PC-3 (cell line): Measurements from ENCODE around the gene TEDC1. TPM values are rescaled to one million over a fixed set of nuclear protein-coding genes. Genes with fewer than 3 reads are reported as not detected.

Experiments
- ATAC-seq: fragments of 200-7000 bp; cut with Tn5 transposase; 2 replicates; pipeline ENCODE4 v1.9.1; 2020; ENCODE audit warnings: mild to moderate bottlenecking, moderate library complexity
- BruUV-seq: library from RNA; stranded (reverse); fragments of 400-500 nt; replicated peaks from 2 replicates; lab custom pipeline; 2021; lab: Mats Ljungman, UMichigan
- CTCF ChIA-PET: fragments of 300-600 bp; sonication (Branson Sonifier 250); formaldehyde crosslinking; loops from one replicate; lab custom pipeline; 2022; ENCODE audit warnings: antibody characterized with exemption; lab: Charles Lee
- POLR2A ChIA-PET: fragments of 300-600 bp; sonication (Branson Sonifier 250); formaldehyde crosslinking; loops from one replicate; lab custom pipeline; 2022; ENCODE audit warnings: antibody characterized with exemption; ENCODE audit not compliant: unreplicated experiment; lab: Charles Lee
- DNase-seq: peaks from one replicate; pipeline ENCODE4 v3.0.0-alpha.2; 2015
- H2AFZ ChIP-seq: fragments of 300-600 bp; sonication (generic); 2 replicates; pipeline ENCODE4 v1.6.0; 2016; ENCODE audit warnings: antibody characterized with exemption, low read length
- H3F3A ChIP-seq: fragments of 300-600 bp; sonication (generic); one replicate; pipeline ENCODE4 v1.6.0; 2017; ENCODE audit warnings: antibody characterized with exemption, low read length, control low read depth, mild to moderate bottlenecking; ENCODE audit not compliant: unreplicated experiment
- H3K27ac ChIP-seq: fragments of 300-600 bp; sonication (generic); 2 replicates; pipeline ENCODE4 v1.5.1; 2016; ENCODE audit warnings: mild to moderate bottlenecking, low read length
- H3K27me3 ChIP-seq: fragments of 300-600 bp; sonication (generic); 2 replicates; pipeline ENCODE4 v1.6.1; 2016; ENCODE audit warnings: low read length, mixed read lengths
- H3K36me3 ChIP-seq: fragments of 300-600 bp; sonication (generic); 2 replicates; pipeline ENCODE4 v1.6.1; 2016; ENCODE audit warnings: low read depth, mixed run types, low read length, mixed read lengths
- H3K4me1 ChIP-seq: fragments of 300-600 bp; sonication (generic); 2 replicates; pipeline ENCODE4 v1.5.1; 2016; ENCODE audit warnings: low read length; ENCODE audit not compliant: insufficient read depth
- H3K4me2 ChIP-seq: fragments of 300-600 bp; sonication (generic); 2 replicates; pipeline ENCODE4 v1.6.0; 2016; ENCODE audit warnings: low read length
- H3K4me3 ChIP-seq: fragments of 300-600 bp; sonication (generic); 2 replicates; pipeline ENCODE4 v1.5.1; 2016; ENCODE audit warnings: mild to moderate bottlenecking, low read length, mixed read lengths
- H3K79me2 ChIP-seq: fragments of 300-600 bp; sonication (generic); 2 replicates; pipeline ENCODE4 v1.6.1; 2017; ENCODE audit warnings: low read length, mixed read lengths
- H3K9ac ChIP-seq: fragments of 300-600 bp; sonication (generic); 2 replicates; pipeline ENCODE4 v1.6.0; 2016; ENCODE audit warnings: mild to moderate bottlenecking, low read length
- H3K9me2 ChIP-seq: fragments of 300-600 bp; sonication (generic); replicated peaks from 2 replicates; pipeline ENCODE4 v1.6.1; 2016; ENCODE audit warnings: mixed run types, low read length, mixed read lengths
- H3K9me3 ChIP-seq: fragments of 300-600 bp; sonication (generic); 2 replicates; pipeline ENCODE4 v1.6.1; 2016; ENCODE audit warnings: low read length, mixed read lengths
- H4K20me1 ChIP-seq: fragments of 300-600 bp; sonication (generic); 2 replicates; pipeline ENCODE4 v1.6.1; 2016; ENCODE audit warnings: low read length, mixed read lengths
- CTCF ChIP-seq: fragments of 300-600 bp; sonication (generic); conservative IDR thresholded peaks from 2 replicates; pipeline ENCODE4 v1.5.1; 2017; ENCODE audit warnings: antibody characterized with exemption, low read depth, mild to moderate bottlenecking, low read length
- EZH2 ChIP-seq: fragments of 300-600 bp; sonication (generic); IDR thresholded peaks from one replicate; pipeline ENCODE4 v1.6.1; 2017; ENCODE audit warnings: antibody characterized with exemption, mild to moderate bottlenecking, low read length; ENCODE audit not compliant: unreplicated experiment
- EZH2phosphoT487 ChIP-seq: fragments of 300-600 bp; sonication (generic); IDR thresholded peaks from 2 replicates; pipeline ENCODE4 v1.6.1; 2018; ENCODE audit warnings: mild to moderate bottlenecking, antibody characterized with exemption, low read length, borderline replicate concordance
- intact Hi-C: fragments of 100-400 bp; cut with micrococcal nuclease; formaldehyde crosslinking; loops from 2 replicates; pipeline ENCODE4 v1.9.0; 2023
- total RNA-seq: library from RNA; depleted of rRNA; stranded (reverse); fragments of >200 nt; gene quantifications from 2 replicates; pipeline ENCODE4 v1.2.3, GENCODE V29; 2014

TEDC1 gene
- total RNA-seq, 1 experiment from 2014 or later: 66.7 TPM

GRCh38 chr14:105449276-105450122, 41.5 kb upstream of the TEDC1 start:
- Histone ChIP-seq H3K9ac (no peak overlapping the region), H3K9me3 (no peaks in the 10 kb centered on the region), H3K9me2 (no peaks in the 10 kb centered on the region), H3K27ac (no peak overlapping the region), H4K20me1 (no peaks in the 10 kb centered on the region), H3K4me3 (no peak overlapping the region), H3K4me2 (no peak overlapping the region), H3K4me1 (no peaks in the 10 kb centered on the region), H3K27me3 (no peaks in the 10 kb centered on the region), H3K36me3 (no peaks in the 10 kb centered on the region; the same call in 1 of the 2 replicates), H3F3A (no peaks in the 10 kb centered on the region), H3K79me2 (no peaks in the 10 kb centered on the region), H2AFZ (no peak overlapping the region)
- POLR2A ChIA-PET: no interaction called here
- DNase-seq: no peak
- no TSS peak for BruUV-seq
- no peak for TF ChIP-seq EZH2phosphoT487
- no peak for TF ChIP-seq EZH2
- TF ChIP-seq CTCF: no peak
- CTCF ChIA-PET: no interaction called here
- no peak for ATAC-seq
- intact Hi-C loops: loop anchor here (2.0 kb wide), 1 partner anchor 41 kb away; the partner anchor contains the start of gene TEDC1

DNA sequence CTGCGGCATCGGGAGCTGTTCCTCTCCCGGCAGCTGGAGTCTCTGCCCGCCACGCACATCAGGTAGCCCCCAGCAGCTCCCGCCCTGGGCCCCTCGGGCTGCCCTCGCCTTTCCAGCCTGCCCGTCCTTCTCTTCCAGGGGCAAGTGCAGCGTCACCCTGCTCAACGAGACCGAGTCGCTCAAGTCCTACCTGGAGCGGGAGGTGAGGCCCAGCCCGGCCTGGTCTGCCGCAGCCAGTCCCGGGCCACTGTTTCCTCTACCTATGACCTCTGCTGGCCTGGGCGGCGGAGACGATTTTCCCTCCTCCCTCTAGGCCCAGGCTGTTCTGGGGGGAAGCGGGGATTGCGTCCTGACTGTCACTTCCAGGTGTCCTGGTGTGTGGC, 40.9 kb upstream of the TEDC1 start:
- H3K27me3 ChIP-seq: no peaks in the 10 kb centered on the region
- DNase-seq (no peak), ATAC-seq (no peak)
- intact Hi-C loops: no loop called here
- H3F3A ChIP-seq: no peaks in the 10 kb centered on the region
- ChIA-PET POLR2A (no interaction called here), CTCF (no interaction called here)
- BruUV-seq: no TSS peak
- TF ChIP-seq EZH2: no peak
- TF ChIP-seq EZH2phosphoT487: no peak
- TF ChIP-seq CTCF: no peak
- H3K9ac ChIP-seq: no peak overlapping the region
- no peak overlapping the region for H3K4me2 ChIP-seq
- no peaks in the 10 kb centered on the region; the same call in 1 of the 2 replicates for H3K36me3 ChIP-seq
- no peak overlapping the region for H3K27ac ChIP-seq
- no peaks in the 10 kb centered on the region for H3K4me1 ChIP-seq
- H3K9me3 ChIP-seq: no peaks in the 10 kb centered on the region
- H3K79me2 ChIP-seq: no peaks in the 10 kb centered on the region
- H4K20me1 ChIP-seq: no peaks in the 10 kb centered on the region
- H3K4me3 ChIP-seq: no peak overlapping the region
- no peak overlapping the region for H2AFZ ChIP-seq
- H3K9me2 ChIP-seq: no peaks in the 10 kb centered on the region
